ENCODE data around the gene ZNF486.
"Not testable (repeated sequence)": the region's sequence is repeated elsewhere in the genome, so short reads cannot be mapped to it uniquely, and the experiment has no call there.

ZNF486 gene

DNA sequence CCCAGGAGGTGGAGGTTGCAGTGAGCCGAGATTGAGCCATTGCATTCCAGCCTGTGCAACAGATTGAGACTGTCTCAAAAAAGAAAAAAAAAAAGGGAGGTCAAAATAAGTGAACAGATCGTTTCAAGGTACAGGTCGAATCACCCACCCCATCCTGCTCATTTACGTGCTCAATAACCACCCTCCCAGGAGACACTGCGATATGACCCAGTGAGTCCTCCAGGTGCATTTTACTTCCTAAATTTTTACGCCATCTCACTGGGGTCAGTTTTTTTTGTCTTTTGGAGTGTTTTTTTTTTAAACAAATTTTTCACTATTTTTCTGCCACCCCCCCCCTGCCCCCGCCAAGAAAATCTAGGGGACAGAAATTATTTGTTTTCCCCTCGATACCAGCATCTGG lies 68.1 kb downstream of the ZNF486 start:
- no peak for DNase-seq

GRCh38 chr19:20237773-20238623 lies 71.0 kb downstream of the ZNF486 start:
- DNase-seq = no peak

DNA sequence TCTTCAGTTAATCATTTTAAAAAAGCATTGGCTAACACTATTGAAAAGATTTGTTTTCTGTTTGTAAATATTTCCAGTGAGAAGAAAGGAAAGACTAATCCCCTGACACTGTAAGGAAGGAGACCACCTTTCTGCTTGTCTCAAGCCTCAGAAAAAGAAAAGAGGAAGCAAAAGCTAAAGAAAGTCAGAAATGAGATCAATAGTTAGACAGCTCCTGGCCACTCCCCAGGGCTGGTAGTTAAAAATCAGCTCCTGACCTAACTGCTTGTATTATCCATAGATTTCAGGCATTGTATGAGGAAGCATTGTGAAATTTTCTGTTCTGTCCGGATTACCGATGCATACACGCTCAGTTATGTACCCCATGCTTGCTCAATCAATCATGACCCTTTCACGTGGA lies 76.6 kb downstream of the ZNF486 start:
- no peak for DNase-seq

- DNase-seq = no peak
These were observed 77.3 kb downstream of the ZNF486 start for GRCh38 chr19:20244356-20244755.

- DNase-seq = no peak
These were observed 78.3 kb downstream of the ZNF486 start for GRCh38 chr19:20245309-20245708.

DNA sequence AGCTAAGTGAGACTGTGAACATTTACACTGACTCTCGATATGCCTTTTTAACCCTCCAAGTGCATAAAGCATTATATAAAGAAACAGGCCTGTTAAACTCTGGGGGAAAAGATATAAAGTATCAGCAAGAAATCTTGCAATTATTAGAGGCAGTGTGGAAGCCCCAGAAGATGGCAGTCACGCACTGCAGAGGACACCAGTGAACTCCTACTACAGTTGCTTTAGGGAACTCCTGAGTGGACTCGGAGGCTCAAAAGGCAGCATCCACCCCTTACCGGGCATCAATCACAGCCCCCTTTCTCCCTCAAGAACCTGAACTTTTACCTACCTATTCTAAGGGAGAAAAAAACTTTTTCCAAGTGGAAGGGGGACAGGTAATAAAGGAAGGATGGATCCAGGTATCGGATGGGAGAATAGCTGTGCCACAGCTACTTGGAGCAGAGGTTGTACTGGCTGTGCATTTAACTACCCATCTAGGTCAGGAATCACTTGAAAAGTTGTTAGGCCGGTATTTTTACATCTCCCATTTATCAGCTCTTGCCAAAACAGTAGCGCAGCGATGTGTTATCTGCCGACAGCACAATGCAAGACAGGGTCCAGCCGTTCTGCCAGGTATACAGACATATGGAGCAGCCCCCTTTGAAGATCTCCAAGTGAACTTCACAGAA lies 80.1 kb downstream of the ZNF486 start:
- DNase-seq = no peak

DNA sequence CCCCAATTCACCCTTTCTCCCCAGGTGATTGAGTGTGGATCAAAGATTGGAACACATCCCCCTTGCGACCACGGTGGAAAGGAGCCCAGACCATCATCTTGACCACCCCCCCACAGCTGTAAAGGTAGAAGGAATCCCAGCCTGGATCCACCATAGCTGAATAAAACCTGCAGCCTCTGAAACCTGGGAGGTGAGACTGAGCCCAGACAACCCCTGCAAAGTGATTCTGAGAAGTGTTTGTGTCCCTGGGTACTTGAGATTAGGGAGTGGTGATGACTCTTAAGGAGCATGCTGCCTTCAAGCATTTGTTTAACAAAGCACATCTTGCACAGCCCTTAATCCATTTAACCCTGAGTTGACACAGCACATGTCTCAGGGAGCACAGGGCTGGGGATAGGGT lies 81.2 kb downstream of the ZNF486 start:
- DNase-seq = not testable (repeated sequence)
